ENCODE results near the gene PTPN2.
"Not testable (repeated sequence)": the region's sequence is repeated elsewhere in the genome, so short reads cannot be mapped to it uniquely, and the experiment has no call there.

PTPN2 gene

GRCh38 chr18:12823892-12824291, 60.1 kb downstream of the PTPN2 start:
- DNase-seq: no peak

- DNase-seq: no peak
Measured at GRCh38 chr18:12821408-12821807, 62.6 kb downstream of the PTPN2 start.

- DNase-seq: no peak
Measured at GRCh38 chr18:12820506-12820905, 63.5 kb downstream of the PTPN2 start.

GRCh38 chr18:12819841-12820240, 64.2 kb downstream of the PTPN2 start:
- DNase-seq: no peak

DNA sequence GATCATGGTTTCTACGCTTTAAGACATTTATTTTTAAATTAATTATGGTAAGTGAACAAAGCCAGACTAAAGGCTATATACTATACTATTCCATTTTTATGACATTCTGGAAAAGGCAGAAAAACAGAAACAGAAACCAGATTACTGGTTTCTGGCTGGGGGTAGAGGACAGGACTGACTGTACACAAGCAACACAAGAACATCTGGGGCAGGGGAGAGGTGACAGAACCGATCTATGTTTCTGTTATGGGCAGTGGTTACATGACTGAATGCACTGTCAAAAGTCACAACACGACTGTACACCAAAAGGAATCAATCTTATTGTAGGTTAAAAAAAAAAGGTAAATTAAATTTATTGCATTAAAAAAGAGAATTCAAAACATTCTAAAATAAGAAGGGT, 64.7 kb downstream of the PTPN2 start:
- DNase-seq: no peak

DNA sequence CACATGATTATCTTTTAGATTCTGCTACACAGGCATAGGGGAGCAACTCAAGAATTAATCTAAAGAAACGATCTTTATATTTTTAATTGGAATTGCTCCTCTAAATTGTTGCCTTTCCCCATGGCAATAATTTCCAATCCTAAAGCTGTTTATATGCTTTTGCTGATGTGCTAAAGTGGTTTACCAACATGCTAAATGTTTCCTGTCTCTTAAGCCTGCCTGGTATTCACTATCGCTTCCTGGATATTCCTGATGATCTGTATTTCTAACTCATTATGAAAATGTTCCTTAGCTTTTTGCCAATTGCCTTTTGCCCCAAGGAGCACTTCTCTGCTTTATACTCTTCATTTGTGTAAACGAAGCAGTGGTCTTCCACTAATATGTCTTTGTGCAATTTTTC, 65.8 kb downstream of the PTPN2 start:
- DNase-seq: no peak

- DNase-seq: peak; percentile 57
Measured at GRCh38 chr18:12816451-12816850, 67.6 kb downstream of the PTPN2 start.

DNA sequence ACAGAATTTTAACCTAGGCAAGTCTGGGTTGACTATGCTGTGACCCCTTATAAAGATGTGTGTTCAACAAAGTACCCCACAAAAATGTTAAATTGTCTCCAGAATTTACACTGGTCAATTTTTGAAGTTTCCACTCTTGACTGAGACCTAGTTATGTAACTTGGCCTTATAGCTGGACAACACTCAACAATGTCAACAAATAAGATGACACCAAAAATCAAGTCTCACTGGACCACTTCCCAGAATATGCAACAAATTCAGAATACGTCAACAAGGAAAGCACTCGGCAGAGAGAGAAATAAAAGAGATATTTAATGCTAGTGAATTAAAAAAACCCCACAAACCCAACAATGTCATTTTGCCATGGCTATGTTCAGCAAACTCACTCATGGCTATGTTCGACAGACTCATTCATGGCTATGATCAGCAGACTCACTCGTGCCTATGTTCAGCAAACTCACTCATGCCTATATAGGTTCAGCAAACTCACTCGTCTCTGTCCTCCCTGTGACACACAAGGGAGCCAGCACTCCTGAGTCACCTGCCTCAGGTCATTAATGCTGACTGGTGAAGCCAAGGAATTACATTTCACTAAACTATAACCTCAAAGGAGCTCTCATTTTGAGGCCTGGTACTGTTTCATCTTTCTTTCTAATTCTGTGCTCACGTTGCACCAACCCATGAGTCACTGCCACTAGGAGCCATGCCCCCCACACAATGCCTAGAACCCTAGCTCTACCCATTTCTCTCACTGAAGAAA, 72.7 kb downstream of the PTPN2 start:
- no peak for DNase-seq

- DNase-seq: no peak
Measured at GRCh38 chr18:12803069-12803936, 80.7 kb downstream of the PTPN2 start.

GRCh38 chr18:12802538-12802937, 81.5 kb downstream of the PTPN2 start:
- no peak for DNase-seq

- no peak for DNase-seq
Measured at GRCh38 chr18:12796448-12796847, 87.6 kb downstream of the PTPN2 start.

- DNase-seq: no peak
Measured at GRCh38 chr18:12791610-12792009, 92.4 kb downstream of the PTPN2 start.

DNA sequence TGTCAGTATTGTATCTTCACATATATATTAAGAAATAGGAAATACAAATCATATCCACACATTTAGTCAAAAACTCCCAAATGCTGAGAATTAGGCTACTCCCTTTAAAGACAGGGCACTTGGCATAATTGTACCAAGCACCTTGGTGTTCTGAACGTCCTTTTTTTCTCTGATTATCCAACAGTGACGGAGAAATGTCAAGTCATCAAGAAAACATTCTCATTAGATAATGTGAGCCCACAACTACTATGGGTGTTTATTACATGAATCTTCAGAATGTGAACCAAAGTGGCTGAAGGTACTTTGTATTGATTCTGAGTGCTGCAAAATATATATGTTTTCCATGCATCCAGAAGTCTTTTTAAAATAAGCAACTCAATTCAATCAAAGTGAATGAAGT, 97.4 kb downstream of the PTPN2 start:
- no peak for DNase-seq

- no peak for DNase-seq
Measured at GRCh38 chr18:12783524-12783923, 100.5 kb downstream of the PTPN2 start.

GRCh38 chr18:12782521-12782920, 101.5 kb downstream of the PTPN2 start:
- no peak for DNase-seq

- no peak for DNase-seq
Measured at GRCh38 chr18:12779456-12779855, 104.6 kb downstream of the PTPN2 start.

DNA sequence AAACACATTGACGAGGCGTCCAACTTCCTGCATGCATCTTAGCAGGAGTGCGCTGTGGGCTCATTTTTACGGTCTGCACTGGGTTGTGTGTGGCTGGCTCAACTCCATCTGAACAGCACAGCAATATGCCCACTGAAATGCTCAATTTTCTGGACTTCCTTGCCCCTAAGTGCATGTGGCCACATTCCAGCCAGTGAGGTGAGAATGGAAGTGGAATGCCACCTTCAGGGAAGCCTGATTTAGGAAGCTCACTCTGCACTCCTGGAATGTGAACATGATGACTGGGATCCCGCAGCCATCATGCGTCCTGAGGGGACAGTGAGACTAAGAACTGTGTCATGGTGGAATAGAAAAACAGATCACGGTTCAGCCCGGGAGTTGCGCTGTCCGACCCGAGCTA, 105.0 kb downstream of the PTPN2 start:
- DNase-seq: no peak

- DNase-seq: no peak
Measured at GRCh38 chr18:12777500-12777944, 106.5 kb downstream of the PTPN2 start.

DNA sequence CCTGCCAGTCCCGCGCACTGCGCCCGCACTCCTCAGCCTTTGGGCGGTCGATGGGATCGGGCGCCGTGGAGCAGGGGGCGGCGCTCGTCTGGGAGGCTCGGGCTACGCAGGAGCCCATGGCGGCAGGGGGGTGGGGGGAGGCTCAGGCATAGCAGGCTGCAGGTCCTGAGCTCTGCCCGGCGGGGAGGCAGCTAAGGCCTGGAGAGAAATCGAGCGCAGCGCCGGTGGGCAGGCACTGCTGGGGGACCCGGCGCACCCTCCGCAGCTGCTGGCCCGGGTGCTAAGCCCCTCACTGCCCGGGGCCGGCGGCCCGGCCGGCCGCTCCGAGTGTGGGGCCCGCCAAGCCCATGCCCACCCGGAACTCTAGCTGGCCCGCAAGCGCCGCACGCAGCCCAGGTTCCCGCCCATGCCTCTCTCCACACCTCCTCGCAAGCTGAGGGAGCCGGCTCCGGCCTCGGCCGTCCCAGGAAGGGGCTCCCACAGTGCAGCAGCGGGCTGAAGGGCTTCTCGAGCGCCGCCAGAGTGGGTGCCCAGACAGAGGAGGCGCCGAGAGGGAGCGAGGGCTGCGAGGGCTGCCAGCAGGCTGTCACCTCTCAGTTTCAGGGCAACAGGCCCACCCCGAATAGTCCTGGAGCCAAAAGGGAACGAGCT, 107.1 kb downstream of the PTPN2 start:
- no peak for DNase-seq

DNA sequence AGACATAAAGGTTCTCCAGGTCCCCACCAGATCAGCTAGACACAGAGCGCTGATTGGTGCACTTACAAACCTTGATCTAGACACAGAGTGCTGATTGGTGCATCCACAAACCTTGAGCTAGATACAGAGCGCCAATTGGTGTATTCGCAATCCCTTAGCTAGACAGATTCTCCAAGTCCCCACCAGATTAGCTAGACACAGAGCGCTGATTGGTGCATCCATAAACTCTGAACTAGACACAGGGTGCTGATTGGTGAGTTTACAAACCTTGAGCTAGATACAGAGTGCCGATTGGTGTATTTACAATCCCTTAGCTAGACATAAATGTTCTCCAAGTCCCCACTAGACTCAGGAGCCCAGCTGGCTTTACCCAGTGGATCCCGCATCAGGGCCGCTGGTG, 107.6 kb downstream of the PTPN2 start:
- DNase-seq: not testable (repeated sequence)

DNA sequence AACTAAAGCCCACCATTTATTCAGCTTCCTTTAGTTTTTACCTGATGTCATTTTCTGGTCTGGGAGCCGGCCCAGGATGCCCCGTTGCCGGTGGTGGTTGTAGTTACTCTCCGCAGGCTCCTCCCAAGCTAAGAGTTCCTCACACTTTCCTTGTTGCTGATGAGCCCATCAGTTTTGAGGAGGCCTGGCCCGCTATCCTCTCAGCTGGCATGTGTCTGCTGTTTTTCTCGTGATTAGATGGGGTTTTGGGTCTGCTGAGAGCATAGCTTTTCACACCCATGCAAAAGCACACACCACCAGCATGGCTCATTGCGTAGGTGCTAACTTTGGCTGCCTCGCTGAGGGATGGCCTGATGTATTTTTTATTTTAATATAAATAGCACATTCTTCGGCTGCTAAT, 109.1 kb downstream of the PTPN2 start:
- no peak for DNase-seq

GRCh38 chr18:12773369-12773768, 110.7 kb downstream of the PTPN2 start:
- DNase-seq: no peak

GRCh38 chr18:12772111-12772510, 111.9 kb downstream of the PTPN2 start:
- no peak for DNase-seq
